GM12878 (cell line): Measurements from ENCODE around the gene COQ10B. TPM values are rescaled to one million over a fixed set of nuclear protein-coding genes. Genes with fewer than 3 reads are reported as not detected.

Experiments
- ATAC-seq: fragments of 200-7000 bp; cut with Tn5 transposase; 3 replicates; pipeline ENCODE4 v1.9.1; 2020; ENCODE audit warnings: mild to moderate bottlenecking, moderate library complexity
- BruUV-seq: library from RNA; stranded (reverse); fragments of 400-500 nt; replicated peaks from 2 replicates; lab custom pipeline; 2021; lab: Mats Ljungman, UMichigan
- CTCF ChIA-PET: fragments of 300-600 bp; sonication (Branson Sonifier 250); formaldehyde crosslinking; extraction: SDS; loops from one replicate; lab custom pipeline; 2021; ENCODE audit warnings: inconsistent platforms; lab: Yijun Ruan, JAX
- POLR2A ChIA-PET: fragments of 350-600 bp; formaldehyde crosslinking; extraction: SDS; loops from one replicate; lab custom pipeline; 2021; ENCODE audit warnings: inconsistent platforms; lab: Charles Lee
- RAD21 ChIA-PET: fragments of 300-600 bp; sonication (Branson Sonifier 250); formaldehyde crosslinking; loops from one replicate; lab custom pipeline; 2023; ENCODE audit warnings: antibody characterized with exemption; ENCODE audit not compliant: unreplicated experiment; lab: Charles Lee
- SMC1A ChIA-PET: fragments of 300-600 bp; sonication (Branson Sonifier 250); formaldehyde crosslinking; loops from one replicate; lab custom pipeline; 2023; ENCODE audit not compliant: unreplicated experiment, uncharacterized antibody; lab: Charles Lee
- DNase-seq: peaks from one replicate; pipeline ENCODE4 v3.0.0-alpha.2; 2011; ENCODE audit warnings: low read depth, low spot score
- FAIRE-seq: peaks from 3 replicates; lab custom pipeline; 2011; peaks lifted over from hg19 to GRCh38; lab: Jason Lieb, UNC
- H2AFZ ChIP-seq: 2 replicates; pipeline ENCODE4 v1.6.0; 2011; ENCODE audit warnings: low read depth, low read length, control low read depth; ENCODE audit not compliant: control insufficient read depth
- H3K27ac ChIP-seq: 2 replicates; pipeline ENCODE4 v1.5.1; 2011; ENCODE audit warnings: control low read depth; ENCODE audit not compliant: control insufficient read depth, insufficient read depth
- H3K27me3 ChIP-seq, 2 experiments: replicated peaks in 1 of 2; 2 replicates each; pipeline versions ENCODE4 v1.6.0 to v1.6.1; 2011; ENCODE audit warnings: low read length in 1 of 2; ENCODE audit not compliant: control insufficient read depth in 2 of 2, insufficient read depth in 2 of 2
- H3K36me3 ChIP-seq, 2 experiments: 2 replicates each; pipeline ENCODE4 v1.5.1; 2011; ENCODE audit warnings: low read length in 1 of 2; ENCODE audit not compliant: control insufficient read depth in 2 of 2, insufficient read depth in 2 of 2
- H3K4me1 ChIP-seq: 2 replicates; pipeline ENCODE4 v1.6.1; 2011; ENCODE audit warnings: mild to moderate bottlenecking, low read length, moderate library complexity, mixed read lengths; ENCODE audit not compliant: control insufficient read depth, insufficient read depth
- H3K4me2 ChIP-seq: 2 replicates; pipeline ENCODE4 v1.6.0; 2011; ENCODE audit warnings: control low read depth; ENCODE audit not compliant: control insufficient read depth, insufficient read depth
- H3K4me3 ChIP-seq: fragments of 200-600 bp; sonication (generic); 2 replicates; pipeline ENCODE4 v1.5.1; 2016
- H3K79me2 ChIP-seq: 2 replicates; pipeline ENCODE4 v1.6.0; 2011; ENCODE audit warnings: low read length; ENCODE audit not compliant: control insufficient read depth, insufficient read depth
- H3K9ac ChIP-seq: 2 replicates; pipeline ENCODE4 v1.8.0; 2011; ENCODE audit warnings: low read length, control low read depth, mixed read lengths; ENCODE audit not compliant: control insufficient read depth, insufficient read depth
- H3K9me3 ChIP-seq: replicated peaks from 3 replicates; pipeline ENCODE4 v1.5.1; 2011; ENCODE audit warnings: mild to moderate bottlenecking, low read length; ENCODE audit not compliant: control insufficient read depth, insufficient read depth
- H4K20me1 ChIP-seq: 2 replicates; pipeline ENCODE4 v1.6.0; 2011; ENCODE audit not compliant: control insufficient read depth, insufficient read depth
- BRCA1 ChIP-seq: IDR thresholded peaks from 2 replicates; pipeline ENCODE4 v1.6.1; 2011; ENCODE audit warnings: low read depth, low read length, improper control_type of control experiment
- FOXK2 ChIP-seq: fragments of 450-650 bp; IDR thresholded peaks from 2 replicates; pipeline ENCODE4 v1.6.1; 2017; ENCODE audit warnings: mild to moderate bottlenecking, moderate library complexity
- GABPA ChIP-seq: IDR thresholded peaks from 2 replicates; pipeline ENCODE4 v1.6.1; 2014; ENCODE audit warnings: antibody characterized with exemption, low read depth, mild to moderate bottlenecking, inconsistent platforms
- KAT2A ChIP-seq: conservative IDR thresholded peaks from 2 replicates; pipeline ENCODE4 v1.6.1; 2011; ENCODE audit warnings: low read depth, low read length; ENCODE audit not compliant: control insufficient read depth
- MYB ChIP-seq: fragments of 150-350 bp; IDR thresholded peaks from 2 replicates; pipeline ENCODE4 v1.6.1; 2014; ENCODE audit warnings: mild to moderate bottlenecking, low read depth, low read length, borderline replicate concordance
- NRF1 ChIP-seq: conservative IDR thresholded peaks from 2 replicates; pipeline ENCODE4 v1.6.1; 2011; ENCODE audit warnings: mild to moderate bottlenecking, low read depth, low read length, improper control_type of control experiment
- SMAD1 ChIP-seq: fragments of 450-650 bp; IDR thresholded peaks from 2 replicates; pipeline ENCODE4 v1.6.1; 2018; ENCODE audit warnings: mild to moderate bottlenecking, low read depth; ENCODE audit not compliant: partially characterized antibody
- WGBS: methylation state at CpG from one replicate; pipeline ENCODE4 v1.1.6; 2016; ENCODE audit warnings: low lambda C conversion rate; ENCODE audit not compliant: insufficient replicate concordance, insufficient coverage; ENCODE audit errors: missing lambda C conversion rate; 5-methylcytosine and 5-hydroxymethylcytosine counted together
- in situ Hi-C: fragments of 300-500 bp; cut with MboI; formaldehyde crosslinking; loops from 9 replicates; pipeline ENCODE4 v1.14.3; 2018; ENCODE audit warnings: mixed read lengths
- intact Hi-C: fragments of 100-400 bp; cut with micrococcal nuclease; formaldehyde crosslinking; loops from one replicate; pipeline ENCODE4 v1.14.2; 2022; ENCODE audit not compliant: unreplicated experiment
- polyA plus RNA-seq, 11 experiments: library from polyadenylated mRNA; depleted of rRNA in 4 of 11; unstranded in 6 of 11; stranded (reverse) in 5 of 11; fragments of >200 nt; fragmentation: Nextera tagmentation in 4 of 11; fragmentation: Illumina TruSeq in 1 of 11; extraction: Ambion mirVana in 4 of 11; extraction: Trizol in 1 of 11; gene quantifications; 1 replicate in 1 of 11; 2 replicates in 10 of 11; pipeline versions ENCODE4 v1.2.1 to v1.2.3, GENCODE V29; 2011 to 2016; ENCODE audit warnings: inconsistent platforms in 2 of 11, missing spikeins in 2 of 11, low read depth in 1 of 11
- total RNA-seq, 4 experiments: library from RNA; depleted of rRNA in 3 of 4; stranded (reverse); fragments of >200 nt in 3 of 4; fragmentation: Illumina TruSeq in 1 of 4; extraction: Trizol in 1 of 4; gene quantifications; 2 replicates each; pipeline versions ENCODE4 v1.2.1 to v1.2.3, GENCODE V29; 2013 to 2021
- TF ChIP-seq, protein P1 (sequence below): IDR thresholded peaks from 2 replicates; pipeline ENCODE4 v1.6.1; 2011; ENCODE audit warnings: mild to moderate bottlenecking, low read depth, low read length, moderate library complexity; ENCODE audit not compliant: insufficient replicate concordance
- TF ChIP-seq, protein P2 (sequence below): fragments of 450-650 bp; conservative IDR thresholded peaks from 2 replicates; pipeline ENCODE4 v1.6.1; 2017; ENCODE audit warnings: mild to moderate bottlenecking, moderate library complexity
- TF ChIP-seq, protein P3 (sequence below): IDR thresholded peaks from 2 replicates; pipeline ENCODE4 v1.6.1; 2011; ENCODE audit warnings: borderline replicate concordance, low read depth, mild to moderate bottlenecking, moderate library complexity, mixed read lengths, low read length; ENCODE audit not compliant: insufficient read depth; ENCODE audit errors: extremely low read length
- TF ChIP-seq, protein P4 (sequence below): fragments of 450-650 bp; IDR thresholded peaks from 2 replicates; pipeline ENCODE4 v1.6.1; 2017; ENCODE audit warnings: antibody characterized with exemption, mild to moderate bottlenecking, moderate library complexity

Gene COQ10B
- total and polyA plus RNA-seq, 10 of the 15 experiments (the other 5 are each of a cell fraction or from before 2014, with no cell fraction given) = 3.6 to 23.2 (median 13.2) TPM

DNA sequence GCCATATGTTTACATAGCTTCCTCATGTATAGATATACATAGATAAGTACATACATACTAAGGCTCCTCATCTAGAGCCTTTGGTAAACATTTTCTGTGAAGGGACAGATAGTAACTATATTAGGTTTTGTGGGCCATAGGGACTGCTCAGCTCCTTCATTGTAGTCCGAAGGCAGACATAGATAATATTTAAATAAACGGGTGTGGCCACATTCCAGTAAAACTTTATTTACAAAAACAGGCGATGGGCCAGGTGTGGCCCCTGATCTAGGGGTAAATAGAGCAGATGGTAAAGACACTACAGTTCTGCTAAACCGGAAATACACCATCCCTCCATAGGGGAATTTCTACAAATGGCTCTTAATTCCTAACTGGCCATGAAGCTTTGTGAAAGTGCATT is 7.3 kb downstream of the COQ10B start (continued):
- TF ChIP-seq NRF1 = no peak

DNA sequence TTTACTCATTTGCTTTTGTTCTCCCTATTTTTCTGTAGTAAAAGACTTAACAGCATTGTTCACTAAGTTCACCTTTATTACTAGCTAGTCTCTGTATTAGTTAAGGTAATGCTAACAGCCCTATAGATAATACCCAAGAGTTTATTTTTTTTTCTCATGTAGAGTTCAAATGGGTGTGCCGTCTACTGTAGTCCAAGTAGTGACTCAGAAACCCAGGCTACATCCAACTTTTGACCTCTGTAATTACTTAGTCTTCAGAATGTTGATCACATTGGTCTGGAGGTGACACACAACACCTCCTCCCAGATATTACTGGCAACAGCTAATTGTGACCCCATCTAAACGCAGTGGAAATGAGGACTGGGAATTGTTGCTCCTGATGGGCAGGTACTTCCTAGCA is 7.7 kb downstream of the COQ10B start:
- WGBS = 67% methylated on average over 2 of the region's 2 CpGs
- no peak for ATAC-seq
- in situ Hi-C loops (no loop called here), intact Hi-C loops (no loop called here)
- Histone ChIP-seq H3K27me3 (no peaks in the 10 kb centered on the region), H4K20me1 (0 out of 2 replicates have a peak, but pooled peaks cover 3% of the 10 kb centered on the region), H2AFZ (no peak overlapping the region), H3K79me2 (peaks cover 26% of the 10 kb centered on the region), H3K4me2 (no peak overlapping the region), H3K9me3 (no peaks in the 10 kb centered on the region), H3K27ac (no peak overlapping the region), H3K9ac (no peak overlapping the region), H3K4me1 (no peaks in the 10 kb centered on the region), H3K4me3 (no peak overlapping the region), H3K36me3 (peaks cover 4 to 21% of the 10 kb centered on the region in 2 experiments; a peak in 3 of 4 replicates)
- CTCF ChIA-PET = no interaction called here
- TSS peak; percentile 8 for BruUV-seq
- DNase-seq = no peak
- SMC1A ChIA-PET = no interaction called here
- RAD21 ChIA-PET = no interaction called here
- FAIRE-seq = no peak
- POLR2A ChIA-PET = interaction anchor here (0.9 kb wide), 1 partner anchor 55 kb away, joined by 3 read pairs; the partner anchor contains the start of gene MOB4
- TF ChIP-seq MYB (no peak), BRCA1 (no peak), FOXK2 (no peak), SMAD1 (no peak), GABPA (no peak), KAT2A (no peak)
- TF ChIP-seq, protein P1, sequence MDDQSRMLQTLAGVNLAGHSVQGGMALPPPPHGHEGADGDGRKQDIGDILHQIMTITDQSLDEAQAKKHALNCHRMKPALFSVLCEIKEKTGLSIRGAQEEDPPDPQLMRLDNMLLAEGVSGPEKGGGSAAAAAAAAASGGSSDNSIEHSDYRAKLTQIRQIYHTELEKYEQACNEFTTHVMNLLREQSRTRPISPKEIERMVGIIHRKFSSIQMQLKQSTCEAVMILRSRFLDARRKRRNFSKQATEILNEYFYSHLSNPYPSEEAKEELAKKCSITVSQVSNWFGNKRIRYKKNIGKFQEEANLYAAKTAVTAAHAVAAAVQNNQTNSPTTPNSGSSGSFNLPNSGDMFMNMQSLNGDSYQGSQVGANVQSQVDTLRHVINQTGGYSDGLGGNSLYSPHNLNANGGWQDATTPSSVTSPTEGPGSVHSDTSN = no peak
- TF ChIP-seq, protein P2, sequence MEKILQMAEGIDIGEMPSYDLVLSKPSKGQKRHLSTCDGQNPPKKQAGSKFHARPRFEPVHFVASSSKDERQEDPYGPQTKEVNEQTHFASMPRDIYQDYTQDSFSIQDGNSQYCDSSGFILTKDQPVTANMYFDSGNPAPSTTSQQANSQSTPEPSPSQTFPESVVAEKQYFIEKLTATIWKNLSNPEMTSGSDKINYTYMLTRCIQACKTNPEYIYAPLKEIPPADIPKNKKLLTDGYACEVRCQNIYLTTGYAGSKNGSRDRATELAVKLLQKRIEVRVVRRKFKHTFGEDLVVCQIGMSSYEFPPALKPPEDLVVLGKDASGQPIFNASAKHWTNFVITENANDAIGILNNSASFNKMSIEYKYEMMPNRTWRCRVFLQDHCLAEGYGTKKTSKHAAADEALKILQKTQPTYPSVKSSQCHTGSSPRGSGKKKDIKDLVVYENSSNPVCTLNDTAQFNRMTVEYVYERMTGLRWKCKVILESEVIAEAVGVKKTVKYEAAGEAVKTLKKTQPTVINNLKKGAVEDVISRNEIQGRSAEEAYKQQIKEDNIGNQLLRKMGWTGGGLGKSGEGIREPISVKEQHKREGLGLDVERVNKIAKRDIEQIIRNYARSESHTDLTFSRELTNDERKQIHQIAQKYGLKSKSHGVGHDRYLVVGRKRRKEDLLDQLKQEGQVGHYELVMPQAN = no peak
- TF ChIP-seq, protein P3, sequence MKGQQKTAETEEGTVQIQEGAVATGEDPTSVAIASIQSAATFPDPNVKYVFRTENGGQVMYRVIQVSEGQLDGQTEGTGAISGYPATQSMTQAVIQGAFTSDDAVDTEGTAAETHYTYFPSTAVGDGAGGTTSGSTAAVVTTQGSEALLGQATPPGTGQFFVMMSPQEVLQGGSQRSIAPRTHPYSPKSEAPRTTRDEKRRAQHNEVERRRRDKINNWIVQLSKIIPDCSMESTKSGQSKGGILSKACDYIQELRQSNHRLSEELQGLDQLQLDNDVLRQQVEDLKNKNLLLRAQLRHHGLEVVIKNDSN = no peak
- TF ChIP-seq, protein P4, sequence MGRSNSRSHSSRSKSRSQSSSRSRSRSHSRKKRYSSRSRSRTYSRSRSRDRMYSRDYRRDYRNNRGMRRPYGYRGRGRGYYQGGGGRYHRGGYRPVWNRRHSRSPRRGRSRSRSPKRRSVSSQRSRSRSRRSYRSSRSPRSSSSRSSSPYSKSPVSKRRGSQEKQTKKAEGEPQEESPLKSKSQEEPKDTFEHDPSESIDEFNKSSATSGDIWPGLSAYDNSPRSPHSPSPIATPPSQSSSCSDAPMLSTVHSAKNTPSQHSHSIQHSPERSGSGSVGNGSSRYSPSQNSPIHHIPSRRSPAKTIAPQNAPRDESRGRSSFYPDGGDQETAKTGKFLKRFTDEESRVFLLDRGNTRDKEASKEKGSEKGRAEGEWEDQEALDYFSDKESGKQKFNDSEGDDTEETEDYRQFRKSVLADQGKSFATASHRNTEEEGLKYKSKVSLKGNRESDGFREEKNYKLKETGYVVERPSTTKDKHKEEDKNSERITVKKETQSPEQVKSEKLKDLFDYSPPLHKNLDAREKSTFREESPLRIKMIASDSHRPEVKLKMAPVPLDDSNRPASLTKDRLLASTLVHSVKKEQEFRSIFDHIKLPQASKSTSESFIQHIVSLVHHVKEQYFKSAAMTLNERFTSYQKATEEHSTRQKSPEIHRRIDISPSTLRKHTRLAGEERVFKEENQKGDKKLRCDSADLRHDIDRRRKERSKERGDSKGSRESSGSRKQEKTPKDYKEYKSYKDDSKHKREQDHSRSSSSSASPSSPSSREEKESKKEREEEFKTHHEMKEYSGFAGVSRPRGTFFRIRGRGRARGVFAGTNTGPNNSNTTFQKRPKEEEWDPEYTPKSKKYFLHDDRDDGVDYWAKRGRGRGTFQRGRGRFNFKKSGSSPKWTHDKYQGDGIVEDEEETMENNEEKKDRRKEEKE = no peak
